SK-N-SH treated with all-trans-retinoic acid at 6 μM for 48 hours (cell line): ENCODE results near the gene ERGIC1.

Source experiments
- ATAC-seq: fragments of 200-7000 bp; cut with Tn5 transposase; 3 replicates; pipeline ENCODE4 v1.9.1; 2020; ENCODE audit warnings: mild to moderate bottlenecking, moderate library complexity
- ARNTL ChIP-seq: fragments of 450-650 bp; formaldehyde crosslinking; IDR thresholded peaks from 2 replicates; pipeline ENCODE4 v1.5.0; 2020; ENCODE audit warnings: low read depth, mild to moderate bottlenecking, moderate library complexity, borderline replicate concordance
- BACH2 ChIP-seq: fragments of 250-450 bp; sonication (Bioruptor Pico); IDR thresholded peaks from 2 replicates; pipeline ENCODE4 v1.9.0; 2021; ENCODE audit warnings: mild to moderate bottlenecking, borderline replicate concordance
- CREB5 ChIP-seq: fragments of 250-450 bp; sonication (Bioruptor Pico); IDR thresholded peaks from 2 replicates; pipeline ENCODE4 v1.5.1; 2020; ENCODE audit warnings: low read depth, mild to moderate bottlenecking, moderate library complexity
- CSDC2 ChIP-seq: fragments of 250-450 bp; sonication (Bioruptor Pico); IDR thresholded peaks from 2 replicates; pipeline ENCODE4 v1.5.0; 2020; ENCODE audit warnings: mild to moderate bottlenecking, moderate library complexity
- CSRNP3 ChIP-seq: fragments of 250-450 bp; sonication (Bioruptor Pico); IDR thresholded peaks from 2 replicates; pipeline ENCODE4 v1.5.1; 2021; ENCODE audit warnings: mild to moderate bottlenecking, moderate library complexity
- ESRRG ChIP-seq: fragments of 250-450 bp; sonication (Bioruptor Pico); IDR thresholded peaks from 2 replicates; pipeline ENCODE4 v1.6.1; 2021; ENCODE audit warnings: mild to moderate bottlenecking
- GLIS3 ChIP-seq: fragments of 250-450 bp; sonication (Bioruptor Pico); IDR thresholded peaks from 2 replicates; pipeline ENCODE4 v1.5.0; 2020; ENCODE audit warnings: mild to moderate bottlenecking, moderate library complexity
- OSR1 ChIP-seq: fragments of 250-450 bp; sonication (Bioruptor Pico); IDR thresholded peaks from 2 replicates; pipeline ENCODE4 v1.8.0; 2022; ENCODE audit warnings: moderate library complexity, mild to moderate bottlenecking, inconsistent platforms
- PPARA ChIP-seq: fragments of 250-450 bp; sonication (Bioruptor Pico); IDR thresholded peaks from 2 replicates; pipeline ENCODE4 v1.5.0; 2020; ENCODE audit warnings: mild to moderate bottlenecking, borderline replicate concordance
- RARB ChIP-seq: fragments of 250-450 bp; sonication (Bioruptor Pico); IDR thresholded peaks from 2 replicates; pipeline ENCODE4 v1.8.0; 2021; ENCODE audit warnings: mild to moderate bottlenecking, moderate library complexity
- SNAI2 ChIP-seq: fragments of 250-450 bp; sonication (Bioruptor Pico); IDR thresholded peaks from 2 replicates; pipeline ENCODE4 v1.5.0; 2020; ENCODE audit warnings: mild to moderate bottlenecking, moderate library complexity
- TOX ChIP-seq: fragments of 250-450 bp; sonication (Bioruptor Pico); IDR thresholded peaks from 2 replicates; pipeline ENCODE4 v1.8.0; 2021; ENCODE audit warnings: mild to moderate bottlenecking, moderate library complexity, borderline replicate concordance
- TSHZ2 ChIP-seq: fragments of 250-450 bp; sonication (Bioruptor Pico); IDR thresholded peaks from 2 replicates; pipeline ENCODE4 v1.5.0; 2020; ENCODE audit warnings: mild to moderate bottlenecking, moderate library complexity
- ZC3H10 ChIP-seq: fragments of 250-450 bp; sonication (Bioruptor Pico); IDR thresholded peaks from 2 replicates; pipeline ENCODE4 v1.5.1; 2021; ENCODE audit warnings: mild to moderate bottlenecking, moderate library complexity
- ZFP3 ChIP-seq: fragments of 250-450 bp; sonication (Bioruptor Pico); IDR thresholded peaks from 2 replicates; pipeline ENCODE4 v1.5.0; 2020; ENCODE audit warnings: mild to moderate bottlenecking, moderate library complexity
- ZFP30 ChIP-seq: fragments of 450-650 bp; formaldehyde crosslinking; IDR thresholded peaks from 2 replicates; pipeline ENCODE4 v1.5.0; 2022; ENCODE audit warnings: mild to moderate bottlenecking, moderate library complexity
- ZNF565 ChIP-seq: fragments of 450-650 bp; formaldehyde crosslinking; conservative IDR thresholded peaks from 2 replicates; pipeline ENCODE4 v1.5.0; 2020; ENCODE audit warnings: low read depth, mild to moderate bottlenecking, moderate library complexity
- ZNF70 ChIP-seq: fragments of 450-650 bp; formaldehyde crosslinking; IDR thresholded peaks from 2 replicates; pipeline ENCODE4 v1.5.0; 2020; ENCODE audit warnings: mild to moderate bottlenecking, moderate library complexity
- ZNF8 ChIP-seq: fragments of 450-650 bp; formaldehyde crosslinking; IDR thresholded peaks from 2 replicates; pipeline ENCODE4 v1.5.0; 2020; ENCODE audit warnings: mild to moderate bottlenecking, moderate library complexity
- TF ChIP-seq, protein P1 (sequence below): fragments of 250-450 bp; sonication (Bioruptor Pico); IDR thresholded peaks from 2 replicates; pipeline ENCODE4 v1.8.0; 2020; ENCODE audit warnings: mild to moderate bottlenecking, moderate library complexity, borderline replicate concordance
- TF ChIP-seq, protein P2 (sequence below): fragments of 250-450 bp; sonication (Bioruptor Pico); IDR thresholded peaks from 2 replicates; pipeline ENCODE4 v1.8.0; 2021; ENCODE audit warnings: low read depth, mild to moderate bottlenecking, moderate library complexity, borderline replicate concordance

ERGIC1 gene

GRCh38 chr5:172800088-172800551 lies 33.9 kb upstream of the ERGIC1 start:
- peak; percentile 56 for ATAC-seq
- TF ChIP-seq CREB5 (CRISPR knock-in tag) (no peak), TOX (no peak), ESRRG (no peak), CSDC2 (no peak), CSRNP3 (no peak), RARB (CRISPR knock-in tag) (no peak), ZC3H10 (CRISPR knock-in tag) (no peak), ARNTL (CRISPR knock-in tag) (no peak), TSHZ2 (CRISPR knock-in tag) (no peak)

GRCh38 chr5:172801179-172801671 lies 32.8 kb upstream of the ERGIC1 start:
- no peak for TF ChIP-seq TSHZ2 (CRISPR knock-in tag)
- TF ChIP-seq CSRNP3 = no peak
- no peak for TF ChIP-seq ZFP30
- TF ChIP-seq PPARA = no peak
- no peak for TF ChIP-seq OSR1 (CRISPR knock-in tag)
- no peak for TF ChIP-seq ZNF70
- TF ChIP-seq ZNF8 (CRISPR knock-in tag) = no peak
- no peak for TF ChIP-seq RARB (CRISPR knock-in tag)
- no peak for TF ChIP-seq SNAI2 (CRISPR knock-in tag)
- TF ChIP-seq TOX = no peak
- TF ChIP-seq BACH2 (CRISPR knock-in tag) = no peak
- peak; percentile 71 for ATAC-seq

DNA sequence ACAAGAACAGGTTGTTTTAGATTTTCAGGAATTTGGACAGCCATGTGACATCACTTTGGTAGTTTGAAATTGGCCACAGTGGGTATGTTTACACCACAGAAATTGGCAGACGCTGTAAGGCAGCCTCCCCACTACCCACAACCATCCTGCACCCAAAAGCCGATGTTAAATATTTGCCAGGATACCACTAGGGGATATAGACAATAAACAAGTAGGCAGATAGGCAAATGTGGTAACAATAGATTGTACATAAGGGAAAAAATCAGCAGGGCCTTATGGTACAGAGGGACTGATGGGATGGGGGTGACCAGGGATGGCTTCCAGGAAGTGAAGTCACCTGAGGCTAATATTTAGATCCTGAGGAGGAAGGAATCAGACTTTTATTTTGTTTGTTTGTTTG lies 31.9 kb upstream of the ERGIC1 start:
- no peak for ATAC-seq
- TF ChIP-seq GLIS3 (CRISPR knock-in tag) = no peak
- TF ChIP-seq, protein P1, sequence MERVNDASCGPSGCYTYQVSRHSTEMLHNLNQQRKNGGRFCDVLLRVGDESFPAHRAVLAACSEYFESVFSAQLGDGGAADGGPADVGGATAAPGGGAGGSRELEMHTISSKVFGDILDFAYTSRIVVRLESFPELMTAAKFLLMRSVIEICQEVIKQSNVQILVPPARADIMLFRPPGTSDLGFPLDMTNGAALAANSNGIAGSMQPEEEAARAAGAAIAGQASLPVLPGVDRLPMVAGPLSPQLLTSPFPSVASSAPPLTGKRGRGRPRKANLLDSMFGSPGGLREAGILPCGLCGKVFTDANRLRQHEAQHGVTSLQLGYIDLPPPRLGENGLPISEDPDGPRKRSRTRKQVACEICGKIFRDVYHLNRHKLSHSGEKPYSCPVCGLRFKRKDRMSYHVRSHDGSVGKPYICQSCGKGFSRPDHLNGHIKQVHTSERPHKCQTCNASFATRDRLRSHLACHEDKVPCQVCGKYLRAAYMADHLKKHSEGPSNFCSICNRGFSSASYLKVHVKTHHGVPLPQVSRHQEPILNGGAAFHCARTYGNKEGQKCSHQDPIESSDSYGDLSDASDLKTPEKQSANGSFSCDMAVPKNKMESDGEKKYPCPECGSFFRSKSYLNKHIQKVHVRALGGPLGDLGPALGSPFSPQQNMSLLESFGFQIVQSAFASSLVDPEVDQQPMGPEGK (CRISPR knock-in tag) = no peak
- TF ChIP-seq ZNF565 (CRISPR knock-in tag) = no peak
- no peak for TF ChIP-seq ZFP3 (CRISPR knock-in tag)
- no peak for TF ChIP-seq ZNF70
- TF ChIP-seq, protein P2, sequence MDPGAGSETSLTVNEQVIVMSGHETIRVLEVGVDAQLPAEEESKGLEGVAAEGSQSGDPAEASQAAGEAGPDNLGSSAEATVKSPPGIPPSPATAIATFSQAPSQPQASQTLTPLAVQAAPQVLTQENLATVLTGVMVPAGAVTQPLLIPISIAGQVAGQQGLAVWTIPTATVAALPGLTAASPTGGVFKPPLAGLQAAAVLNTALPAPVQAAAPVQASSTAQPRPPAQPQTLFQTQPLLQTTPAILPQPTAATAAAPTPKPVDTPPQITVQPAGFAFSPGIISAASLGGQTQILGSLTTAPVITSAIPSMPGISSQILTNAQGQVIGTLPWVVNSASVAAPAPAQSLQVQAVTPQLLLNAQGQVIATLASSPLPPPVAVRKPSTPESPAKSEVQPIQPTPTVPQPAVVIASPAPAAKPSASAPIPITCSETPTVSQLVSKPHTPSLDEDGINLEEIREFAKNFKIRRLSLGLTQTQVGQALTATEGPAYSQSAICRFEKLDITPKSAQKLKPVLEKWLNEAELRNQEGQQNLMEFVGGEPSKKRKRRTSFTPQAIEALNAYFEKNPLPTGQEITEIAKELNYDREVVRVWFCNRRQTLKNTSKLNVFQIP (CRISPR knock-in tag) = no peak
- TF ChIP-seq ARNTL (CRISPR knock-in tag) = no peak
